ENCODE results near the gene ACAP1.
"Not testable (repeated sequence)": the region's sequence is repeated elsewhere in the genome, so short reads cannot be mapped to it uniquely, and the experiment has no call there.

ACAP1 gene

GRCh38 chr17:7355573-7355972 lies 19.2 kb downstream of the ACAP1 start:
- DNase-seq = no peak

GRCh38 chr17:7356072-7356549 lies 19.8 kb downstream of the ACAP1 start:
- DNase-seq = peak; percentile 80

- DNase-seq = no peak
These were observed 20.4 kb downstream of the ACAP1 start for GRCh38 chr17:7356756-7357155.

GRCh38 chr17:7357381-7357780 lies 21.1 kb downstream of the ACAP1 start:
- DNase-seq = no peak

GRCh38 chr17:7361906-7362305 lies 25.6 kb downstream of the ACAP1 start:
- DNase-seq = no peak

- DNase-seq = no peak
These were observed 27.0 kb downstream of the ACAP1 start for GRCh38 chr17:7363311-7363710.

GRCh38 chr17:7365963-7366362 lies 29.6 kb downstream of the ACAP1 start:
- DNase-seq = not testable (repeated sequence)

- DNase-seq = no peak
These were observed 30.8 kb downstream of the ACAP1 start for GRCh38 chr17:7367083-7367482.

GRCh38 chr17:7367918-7368598 lies 31.7 kb downstream of the ACAP1 start:
- no peak for DNase-seq

- not testable (repeated sequence) for DNase-seq
These were observed 32.3 kb downstream of the ACAP1 start for GRCh38 chr17:7368599-7368994.

GRCh38 chr17:7369825-7370224 lies 33.5 kb downstream of the ACAP1 start:
- DNase-seq = no peak

- DNase-seq = no peak
These were observed 34.5 kb downstream of the ACAP1 start for GRCh38 chr17:7370853-7371252.

GRCh38 chr17:7374353-7374752 lies 38.0 kb downstream of the ACAP1 start:
- DNase-seq = no peak

GRCh38 chr17:7379134-7379533 lies 42.8 kb downstream of the ACAP1 start:
- no peak for DNase-seq

GRCh38 chr17:7380321-7380720 lies 44.0 kb downstream of the ACAP1 start:
- DNase-seq = no peak

- DNase-seq = no peak
These were observed 44.7 kb downstream of the ACAP1 start, which contains the start of gene TNK1 for GRCh38 chr17:7380855-7381683. Gene TNK1, plus strand, starts transcription at chr17:7381089. Its CDS starts 1,838 bp downstream, at chr17:7382927.

GRCh38 chr17:7382901-7383300 lies 46.6 kb downstream of the ACAP1 start:
- DNase-seq = no peak

GRCh38 chr17:7383371-7383741 lies 47.0 kb downstream of the ACAP1 start:
- no peak for DNase-seq

GRCh38 chr17:7383742-7384488 lies 47.6 kb downstream of the ACAP1 start:
- peak; percentile 73 for DNase-seq

- DNase-seq = no peak
These were observed 48.3 kb downstream of the ACAP1 start for GRCh38 chr17:7384489-7385081.

GRCh38 chr17:7388856-7389255 lies 52.5 kb downstream of the ACAP1 start:
- no peak for DNase-seq

- no peak for DNase-seq
These were observed 53.9 kb downstream of the ACAP1 start for GRCh38 chr17:7389924-7390910.

Measured in T-helper 9 cell (primary cell).